HL-60/S4 treated with retinoic acid at 250 ng/mL for 4 days and 3 days (cell line): ENCODE measurements around the gene KSR2.
"Not testable (repeated sequence)": the region's sequence is repeated elsewhere in the genome, so short reads cannot be mapped to it uniquely, and the experiment has no call there.

Experiments
- in situ Hi-C: fragments of 300-500 bp; cut with MboI; formaldehyde crosslinking; loops from 2 replicates; pipeline ENCODE4 v1.7.0; 2022; ENCODE audit warnings: low sequenced_read_pairs

The KSR2 gene

GRCh38 chr12:117892441-117892840, 76.3 kb downstream of the KSR2 start:
- in situ Hi-C loops: no loop called here

- in situ Hi-C loops: not testable (repeated sequence)
Observed at GRCh38 chr12:117891265-117891664, 77.5 kb downstream of the KSR2 start.

GRCh38 chr12:117890644-117891043, 78.1 kb downstream of the KSR2 start:
- in situ Hi-C loops: no loop called here

GRCh38 chr12:117890137-117890536, 78.7 kb downstream of the KSR2 start:
- in situ Hi-C loops: no loop called here

GRCh38 chr12:117889098-117889497, 79.7 kb downstream of the KSR2 start:
- in situ Hi-C loops: no loop called here

- in situ Hi-C loops: no loop called here
Observed at GRCh38 chr12:117885211-117885610, 83.6 kb downstream of the KSR2 start.

GRCh38 chr12:117884161-117884560, 84.6 kb downstream of the KSR2 start:
- in situ Hi-C loops: no loop called here

GRCh38 chr12:117882603-117883184, 86.1 kb downstream of the KSR2 start:
- in situ Hi-C loops: no loop called here

GRCh38 chr12:117882181-117882580, 86.6 kb downstream of the KSR2 start:
- in situ Hi-C loops: no loop called here

- in situ Hi-C loops: no loop called here
Observed at GRCh38 chr12:117881517-117881916, 87.3 kb downstream of the KSR2 start.

GRCh38 chr12:117878605-117879004, 90.2 kb downstream of the KSR2 start:
- in situ Hi-C loops: loop anchor here (10.0 kb wide), 1 partner anchor 476 kb away; no protein-coding TSS in a partner anchor

GRCh38 chr12:117876436-117876816, 92.4 kb downstream of the KSR2 start:
- in situ Hi-C loops: loop anchor here (10.0 kb wide), 1 partner anchor 478 kb away; no protein-coding TSS in a partner anchor

GRCh38 chr12:117875744-117876435, 92.9 kb downstream of the KSR2 start:
- in situ Hi-C loops: loop anchor here (10.0 kb wide), 1 partner anchor 479 kb away; no protein-coding TSS in a partner anchor

- in situ Hi-C loops: loop anchor here (10.0 kb wide), 1 partner anchor 480 kb away; no protein-coding TSS in a partner anchor
Observed at GRCh38 chr12:117874842-117875434, 93.9 kb downstream of the KSR2 start.

- in situ Hi-C loops: loop anchor here (10.0 kb wide), 1 partner anchor 481 kb away; no protein-coding TSS in a partner anchor
Observed at GRCh38 chr12:117874198-117874597, 94.6 kb downstream of the KSR2 start.

GRCh38 chr12:117872546-117873169, 96.1 kb downstream of the KSR2 start:
- in situ Hi-C loops: loop anchor here (10.0 kb wide), 1 partner anchor 482 kb away; no protein-coding TSS in a partner anchor

- in situ Hi-C loops: no loop called here
Observed at GRCh38 chr12:117869551-117869950, 99.2 kb downstream of the KSR2 start.

GRCh38 chr12:117867348-117867747, 101.4 kb downstream of the KSR2 start:
- in situ Hi-C loops: no loop called here

GRCh38 chr12:117865505-117865904, 103.3 kb downstream of the KSR2 start:
- in situ Hi-C loops: no loop called here

GRCh38 chr12:117863002-117863709, 105.6 kb downstream of the KSR2 start:
- in situ Hi-C loops: no loop called here

- in situ Hi-C loops: no loop called here
Observed at GRCh38 chr12:117861691-117862090, 107.1 kb downstream of the KSR2 start.
